NCI-H460 (cell line): Measurements from ENCODE around the gene SS18L1. TPM values are rescaled to one million over a fixed set of nuclear protein-coding genes. Genes with fewer than 3 reads are reported as not detected.

Source experiments
- DNase-seq: peaks from one replicate; pipeline ENCODE4 v3.0.0-alpha.2; 2016; ENCODE audit warnings: low read depth; ENCODE audit errors: extremely low read depth
- total RNA-seq: library from RNA; depleted of rRNA; stranded (reverse); fragments of >200 nt; shearing (Covaris generic); gene quantifications from 2 replicates; pipeline ENCODE4 v1.2.3, GENCODE V29; 2014

Gene SS18L1
- total RNA-seq, 1 experiment from 2014 or later: 11.7 TPM

GRCh38 chr20:62191781-62192559, 48.4 kb downstream of the SS18L1 start:
- DNase-seq: no peak

- DNase-seq: no peak
Observed at GRCh38 chr20:62192635-62193034, 49.1 kb downstream of the SS18L1 start.

- no peak for DNase-seq
Observed at GRCh38 chr20:62193079-62194025, 49.8 kb downstream of the SS18L1 start.

- no peak for DNase-seq
Observed at GRCh38 chr20:62195075-62195405, 51.5 kb downstream of the SS18L1 start.

- no peak for DNase-seq
Observed at GRCh38 chr20:62195736-62196135, 52.2 kb downstream of the SS18L1 start.

- DNase-seq: no peak
Observed at GRCh38 chr20:62196286-62196685, 52.7 kb downstream of the SS18L1 start.

GRCh38 chr20:62197311-62197710, 53.7 kb downstream of the SS18L1 start:
- no peak for DNase-seq

- no peak for DNase-seq
Observed at GRCh38 chr20:62197801-62198200, 54.2 kb downstream of the SS18L1 start.

GRCh38 chr20:62198496-62198895, 54.9 kb downstream of the SS18L1 start:
- DNase-seq: no peak

GRCh38 chr20:62198931-62199330, 55.4 kb downstream of the SS18L1 start:
- no peak for DNase-seq

GRCh38 chr20:62200491-62201172, 57.1 kb downstream of the SS18L1 start:
- no peak for DNase-seq

GRCh38 chr20:62201173-62202082, 57.9 kb downstream of the SS18L1 start:
- no peak for DNase-seq

- no peak for DNase-seq
Observed at GRCh38 chr20:62202083-62202395, 58.5 kb downstream of the SS18L1 start.

- DNase-seq: no peak
Observed at GRCh38 chr20:62202676-62203377, 59.3 kb downstream of the SS18L1 start.

GRCh38 chr20:62203378-62204030, 59.9 kb downstream of the SS18L1 start:
- no peak for DNase-seq

- no peak for DNase-seq
Observed at GRCh38 chr20:62205618-62206387, 62.2 kb downstream of the SS18L1 start.

GRCh38 chr20:62206388-62206775, 62.8 kb downstream of the SS18L1 start:
- DNase-seq: no peak

- DNase-seq: no peak
Observed at GRCh38 chr20:62208061-62208794, 64.7 kb downstream of the SS18L1 start.
